Spleen (tissue), 11 donors: ENCODE data around the gene BRD2. TPM values are rescaled to one million over a fixed set of nuclear protein-coding genes. Genes with fewer than 3 reads are reported as not detected.

ENCODE experiments used
- DNase-seq: peaks from one replicate; pipeline ENCODE4 v3.0.0-alpha.2; 2020
- H3K27ac ChIP-seq, 8 donors: fragments of 200-600 bp; sonication (generic) in 7 of 8; 1 replicate in 4 of 8; 2 replicates in 4 of 8; pipeline versions ENCODE4 v1.5.0 to v1.8.0; 2016 to 2021; ENCODE audit warnings: inconsistent platforms in 4 of 8, mild to moderate bottlenecking in 4 of 8, moderate library complexity in 1 of 8
- H3K27me3 ChIP-seq, 7 donors: fragments of 200-600 bp; sonication (generic) in 6 of 7; replicated peaks in 1 of 7; 1 replicate in 4 of 7; 2 replicates in 3 of 7; pipeline versions ENCODE4 v1.5.0 to v1.8.0; 2016 to 2021; ENCODE audit warnings: inconsistent platforms in 3 of 7, mild to moderate bottlenecking in 1 of 7
- H3K36me3 ChIP-seq, 6 donors: fragments of 200-600 bp; sonication (generic) in 5 of 6; 1 replicate in 4 of 6; 2 replicates in 2 of 6; pipeline versions ENCODE4 v1.5.0 to v1.8.0; 2016 to 2021; ENCODE audit warnings: inconsistent platforms in 2 of 6
- H3K4me1 ChIP-seq, 6 donors: fragments of 200-600 bp; sonication (generic) in 5 of 6; 1 replicate in 3 of 6; 2 replicates in 3 of 6; pipeline versions ENCODE4 v1.5.0 to v1.8.0; 2016 to 2021; ENCODE audit warnings: inconsistent platforms in 3 of 6
- H3K4me3 ChIP-seq, 8 donors: fragments of 200-600 bp; sonication (generic) in 7 of 8; 1 replicate in 4 of 8; 2 replicates in 4 of 8; pipeline versions ENCODE4 v1.5.0 to v1.8.0; 2016 to 2021; ENCODE audit warnings: inconsistent platforms in 4 of 8, mild to moderate bottlenecking in 4 of 8, moderate library complexity in 2 of 8
- H3K9me3 ChIP-seq, 8 donors: fragments of 200-600 bp; sonication (generic) in 7 of 8; 1 replicate in 4 of 8; 2 replicates in 4 of 8; pipeline versions ENCODE4 v1.5.0 to v1.8.0; 2016 to 2021; ENCODE audit warnings: inconsistent platforms in 4 of 8
- CTCF ChIP-seq, 11 experiments: fragments of 200-600 bp in 7 of 11; fragments of 450-650 bp in 4 of 11; sonication (generic) in 4 of 11; IDR thresholded peaks in 8 of 11; conservative IDR thresholded peaks in 3 of 11; 1 replicate in 7 of 11; 2 replicates in 4 of 11; pipeline versions ENCODE4 v1.4.0 to v1.8.0; 2016 to 2021; ENCODE audit warnings: antibody characterized with exemption in 11 of 11, inconsistent platforms in 4 of 11, mild to moderate bottlenecking in 1 of 11
- POLR2A ChIP-seq, 3 donors: fragments of 450-650 bp; IDR thresholded peaks; one replicate each; pipeline ENCODE4 v1.5.1; 2017; ENCODE audit warnings: antibody characterized with exemption in 3 of 3, mild to moderate bottlenecking in 1 of 3
- POLR2AphosphoS5 ChIP-seq, 3 donors: sonication (generic); formaldehyde crosslinking; IDR thresholded peaks; one replicate each; pipeline ENCODE4 v1.5.1; 2017; ENCODE audit warnings: antibody characterized with exemption in 3 of 3
- WGBS, 5 donors: extraction: QIAGEN DNeasy Blood & Tissue Kit in 3 of 5; methylation state at CpG; one replicate each; pipeline versions ENCODE4 v1.1.5 to v1.1.7; 2013 to 2018; 5-methylcytosine and 5-hydroxymethylcytosine counted together
- intact Hi-C: fragments of 100-400 bp; cut with DNase I; formaldehyde crosslinking; loops from one replicate; pipeline ENCODE4 v1.15.0; 2023; ENCODE audit warnings: low total_unique reads
- polyA plus RNA-seq, 3 donors: library from polyadenylated mRNA; stranded (reverse); fragments of 200-250 nt; gene quantifications; one replicate each; pipeline ENCODE4 v1.2.1, GENCODE V29; 2013
- total RNA-seq, 7 donors: library from RNA; depleted of rRNA in 3 of 7; stranded (reverse); fragments of >200 nt in 3 of 7; fragmentation: NEBNext Ultra II Directional in 4 of 7; extraction: Animal tissue kit (Norgen Biotek cat#: 25700) in 4 of 7; gene quantifications; one replicate each; pipeline versions ENCODE4 v1.1.0 to v1.2.1, GENCODE V29; 2016 to 2021
- donor health status: healthy with polysubstance abuse.
- donor health status: DM: no; HTN: no; CAD: no; lungs with moderate emphysema.
- donor health status: DM: no; HTN: no; CAD: no.
- donor health status: Bipolar disorder and iron deficiency.
- donor health status: healthy.
- donor health status: DM: no; HTN: no; CAD: no.
- donor health status: DM: yes; HTN: yes; CAD: no.

Gene BRD2
- total and polyA plus RNA-seq, 10 donors = 80.5 to 277 (median 217) TPM

GRCh38 chr6:33021917-33022316, 53.5 kb downstream of the BRD2 start:
- no peaks in the 10 kb centered on the region for H3K36me3 ChIP-seq
- no peak overlapping the region for H3K4me3 ChIP-seq
- peak overlapping the region in 1 of 8 donors; percentile 94 for H3K27ac ChIP-seq
- no peak for TF ChIP-seq POLR2A (IDR thresholded peaks at IDR 0.05)
- TF ChIP-seq POLR2AphosphoS5 (IDR thresholded peaks at IDR 0.05) = no peak
- no peak for TF ChIP-seq CTCF (IDR thresholded peaks at IDR 0.05 in 8 of 11, conservative IDR thresholded peaks at IDR 0.05 in 3 of 11)
- H3K4me1 ChIP-seq = peaks cover 25 to 42% (median 36%) of the 10 kb centered on the region in 6 donors
- 90 to 97% (median 93%) methylated on average over 11 of the region's 11 CpGs for WGBS, 5 donors
- intact Hi-C loops = no loop called here
- no peaks in the 10 kb centered on the region for H3K27me3 ChIP-seq
- DNase-seq = no peak
- H3K9me3 ChIP-seq = no peaks in the 10 kb centered on the region

- Histone ChIP-seq H3K27me3 (no peaks in the 10 kb centered on the region), H3K36me3 (no peaks in the 10 kb centered on the region), H3K4me3 (no peak overlapping the region), H3K9me3 (no peaks in the 10 kb centered on the region), H3K27ac (no peak overlapping the region), H3K4me1 (peaks cover 10 to 39% (median 28%) of the 10 kb centered on the region in 6 donors)
- no peak for DNase-seq
- intact Hi-C loops = no loop called here
- TF ChIP-seq POLR2A (IDR thresholded peaks at IDR 0.05) (no peak), POLR2AphosphoS5 (IDR thresholded peaks at IDR 0.05) (no peak), CTCF (IDR thresholded peaks at IDR 0.05 in 8 of 11, conservative IDR thresholded peaks at IDR 0.05 in 3 of 11) (no peak)
- 63 to 92% (median 64%) methylated on average over 3 of the region's 3 CpGs for WGBS, 5 donors
Measured at GRCh38 chr6:33023536-33023935, 55.1 kb downstream of the BRD2 start.

- H3K4me1 ChIP-seq = peaks cover under 1 to 39% (median 25%) of the 10 kb centered on the region in 6 donors
- H3K36me3 ChIP-seq = no peaks in the 10 kb centered on the region
- no peak for TF ChIP-seq POLR2AphosphoS5 (IDR thresholded peaks at IDR 0.05)
- TF ChIP-seq CTCF (IDR thresholded peaks at IDR 0.05 in 8 of 11, conservative IDR thresholded peaks at IDR 0.05 in 3 of 11) = no peak
- no peak for TF ChIP-seq POLR2A (IDR thresholded peaks at IDR 0.05)
- intact Hi-C loops = no loop called here
- H3K4me3 ChIP-seq = no peak overlapping the region
- H3K27me3 ChIP-seq = no peaks in the 10 kb centered on the region
- DNase-seq = no peak
- no peaks in the 10 kb centered on the region for H3K9me3 ChIP-seq
- no peak overlapping the region for H3K27ac ChIP-seq
Measured at GRCh38 chr6:33024521-33024920, 56.1 kb downstream of the BRD2 start.

GRCh38 chr6:33028220-33028849, 59.9 kb downstream of the BRD2 start:
- DNase-seq = no peak
- intact Hi-C loops = no loop called here
- Histone ChIP-seq H3K27ac (peak overlapping the region; percentile 83 to 96 (median 88)), H3K4me1 (peaks cover 0 to 44% (median 25%) of the 10 kb centered on the region in 6 donors), H3K27me3 (no peaks in the 10 kb centered on the region), H3K9me3 (no peaks in the 10 kb centered on the region), H3K4me3 (no peak overlapping the region), H3K36me3 (no peaks in the 10 kb centered on the region)
- no peak for TF ChIP-seq CTCF (IDR thresholded peaks at IDR 0.05 in 8 of 11, conservative IDR thresholded peaks at IDR 0.05 in 3 of 11)
- TF ChIP-seq POLR2AphosphoS5 (IDR thresholded peaks at IDR 0.05) = no peak
- no peak for TF ChIP-seq POLR2A (IDR thresholded peaks at IDR 0.05)
- 0 to 13% (median 3%) methylated on average over 1 of the region's 1 CpG for WGBS, 5 donors
